NB4 (cell line): ENCODE results near the gene RAI1.

Experiments
- DNase-seq: peaks from one replicate; pipeline ENCODE4 v3.0.0; 2010; ENCODE audit warnings: low read depth
- H3K4me3 ChIP-seq: one replicate; pipeline ENCODE4 v1.5.1; 2011; ENCODE audit warnings: mild to moderate bottlenecking, low read depth, low read length, moderate library complexity
- CTCF ChIP-seq: IDR thresholded peaks from one replicate; pipeline ENCODE4 v1.5.1; 2012; ENCODE audit warnings: low read depth, low read length
- MAX ChIP-seq: IDR thresholded peaks from 2 replicates; pipeline ENCODE4 v1.6.1; 2011; ENCODE audit warnings: low read depth, low read length
- MYC ChIP-seq: IDR thresholded peaks from 2 replicates; pipeline ENCODE4 v1.6.1; 2011; ENCODE audit warnings: low read depth, low read length
- POLR2A ChIP-seq: IDR thresholded peaks from 2 replicates; pipeline ENCODE4 v1.6.1; 2011; ENCODE audit warnings: mild to moderate bottlenecking; ENCODE audit not compliant: insufficient read length; ENCODE audit errors: extremely low read depth

The RAI1 gene

GRCh38 chr17:17783116-17783824 lies 102.0 kb downstream of the RAI1 start:
- peak overlapping the region; percentile 47 for H3K4me3 ChIP-seq
- TF ChIP-seq CTCF (no peak), POLR2A (no peak), MYC (no peak), MAX (no peak)
- DNase-seq: peak; percentile 78

- peak; percentile 60 for DNase-seq
- TF ChIP-seq CTCF: no peak
- no peak for TF ChIP-seq POLR2A
- no peak for TF ChIP-seq MYC
- peak overlapping the region; percentile 11 for H3K4me3 ChIP-seq
Measured at GRCh38 chr17:17783825-17784656, 102.8 kb downstream of the RAI1 start.

- peak; percentile 48 for DNase-seq
- TF ChIP-seq CTCF (peak; percentile 20), MAX (no peak)
- no peak overlapping the region for H3K4me3 ChIP-seq
Measured at GRCh38 chr17:17784657-17785267, 103.5 kb downstream of the RAI1 start.

- TF ChIP-seq MYC (no peak), MAX (no peak), POLR2A (no peak), CTCF (no peak)
- no peak overlapping the region for H3K4me3 ChIP-seq
- DNase-seq: peak; percentile 25
Measured at GRCh38 chr17:17785407-17785806, 104.1 kb downstream of the RAI1 start.

- DNase-seq: no peak
- no peak overlapping the region for H3K4me3 ChIP-seq
- no peak for TF ChIP-seq POLR2A
- no peak for TF ChIP-seq MAX
- no peak for TF ChIP-seq MYC
- no peak for TF ChIP-seq CTCF
Measured at GRCh38 chr17:17786998-17787397, 105.7 kb downstream of the RAI1 start.
